GM12878 (cell line): ENCODE results near the gene CHAF1A. TPM values are rescaled to one million over a fixed set of nuclear protein-coding genes. Genes with fewer than 3 reads are reported as not detected.

ENCODE experiments used
- ATAC-seq: fragments of 200-7000 bp; cut with Tn5 transposase; 3 replicates; pipeline ENCODE4 v1.9.1; 2020; ENCODE audit warnings: mild to moderate bottlenecking, moderate library complexity
- BruUV-seq: library from RNA; stranded (reverse); fragments of 400-500 nt; replicated peaks from 2 replicates; lab custom pipeline; 2021; lab: Mats Ljungman, UMichigan
- CTCF ChIA-PET: fragments of 300-600 bp; sonication (Branson Sonifier 250); formaldehyde crosslinking; extraction: SDS; loops from one replicate; lab custom pipeline; 2021; ENCODE audit warnings: inconsistent platforms; lab: Yijun Ruan, JAX
- POLR2A ChIA-PET: fragments of 350-600 bp; formaldehyde crosslinking; extraction: SDS; loops from one replicate; lab custom pipeline; 2021; ENCODE audit warnings: inconsistent platforms; lab: Charles Lee
- RAD21 ChIA-PET: fragments of 300-600 bp; sonication (Branson Sonifier 250); formaldehyde crosslinking; loops from one replicate; lab custom pipeline; 2023; ENCODE audit warnings: antibody characterized with exemption; ENCODE audit not compliant: unreplicated experiment; lab: Charles Lee
- SMC1A ChIA-PET: fragments of 300-600 bp; sonication (Branson Sonifier 250); formaldehyde crosslinking; loops from one replicate; lab custom pipeline; 2023; ENCODE audit not compliant: unreplicated experiment, uncharacterized antibody; lab: Charles Lee
- DNase-seq: peaks from one replicate; pipeline ENCODE4 v3.0.0-alpha.2; 2011; ENCODE audit warnings: low read depth, low spot score
- FAIRE-seq: peaks from 3 replicates; lab custom pipeline; 2011; peaks lifted over from hg19 to GRCh38; lab: Jason Lieb, UNC
- H2AFZ ChIP-seq: 2 replicates; pipeline ENCODE4 v1.6.0; 2011; ENCODE audit warnings: low read depth, low read length, control low read depth; ENCODE audit not compliant: control insufficient read depth
- H3K27ac ChIP-seq: 2 replicates; pipeline ENCODE4 v1.5.1; 2011; ENCODE audit warnings: control low read depth; ENCODE audit not compliant: control insufficient read depth, insufficient read depth
- H3K27me3 ChIP-seq, 2 experiments: replicated peaks in 1 of 2; 2 replicates each; pipeline versions ENCODE4 v1.6.0 to v1.6.1; 2011; ENCODE audit warnings: low read length in 1 of 2; ENCODE audit not compliant: control insufficient read depth in 2 of 2, insufficient read depth in 2 of 2
- H3K36me3 ChIP-seq, 2 experiments: 2 replicates each; pipeline ENCODE4 v1.5.1; 2011; ENCODE audit warnings: low read length in 1 of 2; ENCODE audit not compliant: control insufficient read depth in 2 of 2, insufficient read depth in 2 of 2
- H3K4me1 ChIP-seq: 2 replicates; pipeline ENCODE4 v1.6.1; 2011; ENCODE audit warnings: mild to moderate bottlenecking, low read length, moderate library complexity, mixed read lengths; ENCODE audit not compliant: control insufficient read depth, insufficient read depth
- H3K4me2 ChIP-seq: 2 replicates; pipeline ENCODE4 v1.6.0; 2011; ENCODE audit warnings: control low read depth; ENCODE audit not compliant: control insufficient read depth, insufficient read depth
- H3K4me3 ChIP-seq: fragments of 200-600 bp; sonication (generic); 2 replicates; pipeline ENCODE4 v1.5.1; 2016
- H3K79me2 ChIP-seq: 2 replicates; pipeline ENCODE4 v1.6.0; 2011; ENCODE audit warnings: low read length; ENCODE audit not compliant: control insufficient read depth, insufficient read depth
- H3K9ac ChIP-seq: 2 replicates; pipeline ENCODE4 v1.8.0; 2011; ENCODE audit warnings: low read length, control low read depth, mixed read lengths; ENCODE audit not compliant: control insufficient read depth, insufficient read depth
- H3K9me3 ChIP-seq: replicated peaks from 3 replicates; pipeline ENCODE4 v1.5.1; 2011; ENCODE audit warnings: mild to moderate bottlenecking, low read length; ENCODE audit not compliant: control insufficient read depth, insufficient read depth
- H4K20me1 ChIP-seq: 2 replicates; pipeline ENCODE4 v1.6.0; 2011; ENCODE audit not compliant: control insufficient read depth, insufficient read depth
- ATF7 ChIP-seq: fragments of 450-650 bp; IDR thresholded peaks from 2 replicates; pipeline ENCODE4 v1.6.1; 2016; ENCODE audit warnings: low read depth, mild to moderate bottlenecking
- EGR1 ChIP-seq, 2 experiments: IDR thresholded peaks; 1 replicate in 1 of 2; 2 replicates in 1 of 2; pipeline ENCODE4 v1.6.1; 2011 to 2012; ENCODE audit warnings: low read depth in 2 of 2, low read length in 2 of 2, borderline replicate concordance in 1 of 2, mild to moderate bottlenecking in 1 of 2, moderate library complexity in 1 of 2
- EP300 ChIP-seq, 2 experiments: fragments of 150-350 bp in 1 of 2; IDR thresholded peaks; 2 replicates each; pipeline ENCODE4 v1.6.1; 2011 to 2012; ENCODE audit warnings: low read depth in 2 of 2, low read length in 2 of 2, borderline replicate concordance in 1 of 2, improper control_type of control experiment in 1 of 2, inconsistent platforms in 1 of 2; ENCODE audit not compliant: control insufficient read depth in 1 of 2
- HCFC1 ChIP-seq: fragments of 150-350 bp; IDR thresholded peaks from 2 replicates; pipeline ENCODE4 v1.6.1; 2014; ENCODE audit warnings: low read length
- SIN3A ChIP-seq: IDR thresholded peaks from 2 replicates; pipeline ENCODE4 v1.6.1; 2012; ENCODE audit warnings: low read depth, low read length, improper control_type of control experiment
- SIX5 ChIP-seq: IDR thresholded peaks from 2 replicates; pipeline ENCODE4 v1.6.1; 2011; ENCODE audit warnings: mild to moderate bottlenecking, low read depth, low read length, moderate library complexity; ENCODE audit not compliant: severe bottlenecking
- STAT3 ChIP-seq: IDR thresholded peaks from 2 replicates; pipeline ENCODE4 v1.6.1; 2011; ENCODE audit warnings: low read depth, low read length, improper control_type of control experiment
- ZNF24 ChIP-seq: fragments of 450-650 bp; IDR thresholded peaks from 2 replicates; pipeline ENCODE4 v1.6.1; 2017; ENCODE audit warnings: antibody characterized with exemption, mild to moderate bottlenecking
- WGBS: methylation state at CpG from one replicate; pipeline ENCODE4 v1.1.6; 2016; ENCODE audit warnings: low lambda C conversion rate; ENCODE audit not compliant: insufficient replicate concordance, insufficient coverage; ENCODE audit errors: missing lambda C conversion rate; 5-methylcytosine and 5-hydroxymethylcytosine counted together
- in situ Hi-C: fragments of 300-500 bp; cut with MboI; formaldehyde crosslinking; loops from 9 replicates; pipeline ENCODE4 v1.14.3; 2018; ENCODE audit warnings: mixed read lengths
- intact Hi-C: fragments of 100-400 bp; cut with micrococcal nuclease; formaldehyde crosslinking; loops from one replicate; pipeline ENCODE4 v1.14.2; 2022; ENCODE audit not compliant: unreplicated experiment
- polyA plus RNA-seq, 11 experiments: library from polyadenylated mRNA; depleted of rRNA in 4 of 11; unstranded in 6 of 11; stranded (reverse) in 5 of 11; fragments of >200 nt; fragmentation: Nextera tagmentation in 4 of 11; fragmentation: Illumina TruSeq in 1 of 11; extraction: Ambion mirVana in 4 of 11; extraction: Trizol in 1 of 11; gene quantifications; 1 replicate in 1 of 11; 2 replicates in 10 of 11; pipeline versions ENCODE4 v1.2.1 to v1.2.3, GENCODE V29; 2011 to 2016; ENCODE audit warnings: inconsistent platforms in 2 of 11, missing spikeins in 2 of 11, low read depth in 1 of 11
- total RNA-seq, 4 experiments: library from RNA; depleted of rRNA in 3 of 4; stranded (reverse); fragments of >200 nt in 3 of 4; fragmentation: Illumina TruSeq in 1 of 4; extraction: Trizol in 1 of 4; gene quantifications; 2 replicates each; pipeline versions ENCODE4 v1.2.1 to v1.2.3, GENCODE V29; 2013 to 2021
- TF ChIP-seq, protein P1 (sequence below): fragments of 450-650 bp; IDR thresholded peaks from 2 replicates; pipeline ENCODE4 v1.6.1; 2016; ENCODE audit warnings: mild to moderate bottlenecking, moderate library complexity, borderline replicate concordance
- TF ChIP-seq, protein P2 (sequence below): IDR thresholded peaks from 2 replicates; pipeline ENCODE4 v1.6.1; 2011; ENCODE audit warnings: borderline replicate concordance, low read depth, mild to moderate bottlenecking, moderate library complexity, low read length; ENCODE audit not compliant: insufficient read depth, poor library complexity, severe bottlenecking
- TF ChIP-seq, protein P3 (sequence below): fragments of 450-650 bp; formaldehyde crosslinking; IDR thresholded peaks from 2 replicates; pipeline ENCODE4 v1.4.0; 2022; ENCODE audit warnings: mild to moderate bottlenecking, moderate library complexity
- TF ChIP-seq, protein P4 (sequence below): fragments of 450-650 bp; IDR thresholded peaks from 2 replicates; pipeline ENCODE4 v1.6.1; 2017; ENCODE audit warnings: low read depth, mild to moderate bottlenecking, moderate library complexity

Gene CHAF1A
- total and polyA plus RNA-seq, 10 of the 15 experiments (the other 5 are each of a cell fraction or from before 2014, with no cell fraction given), result 1.3 to 69.1 (median 34.2) TPM

DNA sequence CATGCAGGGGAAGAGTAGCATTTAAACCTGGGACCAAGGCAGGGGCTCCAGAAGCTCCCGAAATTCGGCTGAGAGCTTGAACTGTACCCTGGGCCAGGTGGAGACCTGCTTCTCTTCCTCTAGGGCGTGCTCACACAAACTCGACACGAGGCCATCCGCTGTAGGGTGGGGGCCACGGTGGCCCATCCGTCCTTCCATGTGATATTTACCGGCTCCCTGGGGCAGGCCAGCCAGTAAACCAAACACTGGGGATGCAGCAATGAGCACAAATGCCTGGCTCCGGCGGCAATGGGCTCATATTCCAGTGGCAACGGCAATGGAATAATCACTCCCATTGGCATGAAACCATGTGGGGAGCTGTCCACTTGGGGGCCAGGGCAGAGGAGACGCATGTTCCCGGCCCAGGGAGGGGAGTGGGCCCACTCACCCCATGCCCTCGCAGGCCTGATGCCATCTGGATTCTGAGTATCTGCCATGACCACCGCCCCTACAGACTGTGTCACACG is 12.9 kb upstream of the CHAF1A start:
- H3K4me3 ChIP-seq, result no peak overlapping the region
- H3K9me3 ChIP-seq, result no peaks in the 10 kb centered on the region
- H3K4me2 ChIP-seq, result no peak overlapping the region
- no peak overlapping the region for H3K27ac ChIP-seq
- CTCF ChIA-PET, result interaction anchor here (0.7 kb wide), 1 partner anchor 13 kb away, joined by 5 read pairs; no protein-coding TSS in a partner anchor
- SMC1A ChIA-PET, result no interaction called here
- RAD21 ChIA-PET, result no interaction called here
- WGBS, result 98% methylated on average over 17 of the region's 17 CpGs
- no peak overlapping the region for H3K9ac ChIP-seq
- POLR2A ChIA-PET, result no interaction called here
- peaks cover 16 to 23% of the 10 kb centered on the region in 2 experiments; a peak in 3 of 4 replicates for H3K36me3 ChIP-seq
- intact Hi-C loops, result no loop called here
- peaks cover 5% of the 10 kb centered on the region for H3K4me1 ChIP-seq
- no TSS peak for BruUV-seq
- H4K20me1 ChIP-seq, result peaks cover 15% of the 10 kb centered on the region
- DNase-seq, result no peak
- ATAC-seq, result no peak
- H3K27me3 ChIP-seq, result no peaks in the 10 kb centered on the region
- in situ Hi-C loops, result no loop called here
- no peak for FAIRE-seq
- peaks cover 70% of the 10 kb centered on the region for H3K79me2 ChIP-seq
- H2AFZ ChIP-seq, result no peak overlapping the region
- TF ChIP-seq, protein P1, sequence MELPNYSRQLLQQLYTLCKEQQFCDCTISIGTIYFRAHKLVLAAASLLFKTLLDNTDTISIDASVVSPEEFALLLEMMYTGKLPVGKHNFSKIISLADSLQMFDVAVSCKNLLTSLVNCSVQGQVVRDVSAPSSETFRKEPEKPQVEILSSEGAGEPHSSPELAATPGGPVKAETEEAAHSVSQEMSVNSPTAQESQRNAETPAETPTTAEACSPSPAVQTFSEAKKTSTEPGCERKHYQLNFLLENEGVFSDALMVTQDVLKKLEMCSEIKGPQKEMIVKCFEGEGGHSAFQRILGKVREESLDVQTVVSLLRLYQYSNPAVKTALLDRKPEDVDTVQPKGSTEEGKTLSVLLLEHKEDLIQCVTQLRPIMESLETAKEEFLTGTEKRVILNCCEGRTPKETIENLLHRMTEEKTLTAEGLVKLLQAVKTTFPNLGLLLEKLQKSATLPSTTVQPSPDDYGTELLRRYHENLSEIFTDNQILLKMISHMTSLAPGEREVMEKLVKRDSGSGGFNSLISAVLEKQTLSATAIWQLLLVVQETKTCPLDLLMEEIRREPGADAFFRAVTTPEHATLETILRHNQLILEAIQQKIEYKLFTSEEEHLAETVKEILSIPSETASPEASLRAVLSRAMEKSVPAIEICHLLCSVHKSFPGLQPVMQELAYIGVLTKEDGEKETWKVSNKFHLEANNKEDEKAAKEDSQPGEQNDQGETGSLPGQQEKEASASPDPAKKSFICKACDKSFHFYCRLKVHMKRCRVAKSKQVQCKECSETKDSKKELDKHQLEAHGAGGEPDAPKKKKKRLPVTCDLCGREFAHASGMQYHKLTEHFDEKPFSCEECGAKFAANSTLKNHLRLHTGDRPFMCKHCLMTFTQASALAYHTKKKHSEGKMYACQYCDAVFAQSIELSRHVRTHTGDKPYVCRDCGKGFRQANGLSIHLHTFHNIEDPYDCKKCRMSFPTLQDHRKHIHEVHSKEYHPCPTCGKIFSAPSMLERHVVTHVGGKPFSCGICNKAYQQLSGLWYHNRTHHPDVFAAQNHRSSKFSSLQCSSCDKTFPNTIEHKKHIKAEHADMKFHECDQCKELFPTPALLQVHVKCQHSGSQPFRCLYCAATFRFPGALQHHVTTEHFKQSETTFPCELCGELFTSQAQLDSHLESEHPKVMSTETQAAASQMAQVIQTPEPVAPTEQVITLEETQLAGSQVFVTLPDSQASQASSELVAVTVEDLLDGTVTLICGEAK, result no peak
- TF ChIP-seq, protein P2, sequence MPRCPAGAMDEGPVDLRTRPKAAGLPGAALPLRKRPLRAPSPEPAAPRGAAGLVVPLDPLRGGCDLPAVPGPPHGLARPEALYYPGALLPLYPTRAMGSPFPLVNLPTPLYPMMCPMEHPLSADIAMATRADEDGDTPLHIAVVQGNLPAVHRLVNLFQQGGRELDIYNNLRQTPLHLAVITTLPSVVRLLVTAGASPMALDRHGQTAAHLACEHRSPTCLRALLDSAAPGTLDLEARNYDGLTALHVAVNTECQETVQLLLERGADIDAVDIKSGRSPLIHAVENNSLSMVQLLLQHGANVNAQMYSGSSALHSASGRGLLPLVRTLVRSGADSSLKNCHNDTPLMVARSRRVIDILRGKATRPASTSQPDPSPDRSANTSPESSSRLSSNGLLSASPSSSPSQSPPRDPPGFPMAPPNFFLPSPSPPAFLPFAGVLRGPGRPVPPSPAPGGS, result no peak
- no peak for TF ChIP-seq STAT3
- TF ChIP-seq ZNF24, result no peak
- no peak for TF ChIP-seq ATF7
- no peak for TF ChIP-seq SIN3A
- TF ChIP-seq, protein P3, sequence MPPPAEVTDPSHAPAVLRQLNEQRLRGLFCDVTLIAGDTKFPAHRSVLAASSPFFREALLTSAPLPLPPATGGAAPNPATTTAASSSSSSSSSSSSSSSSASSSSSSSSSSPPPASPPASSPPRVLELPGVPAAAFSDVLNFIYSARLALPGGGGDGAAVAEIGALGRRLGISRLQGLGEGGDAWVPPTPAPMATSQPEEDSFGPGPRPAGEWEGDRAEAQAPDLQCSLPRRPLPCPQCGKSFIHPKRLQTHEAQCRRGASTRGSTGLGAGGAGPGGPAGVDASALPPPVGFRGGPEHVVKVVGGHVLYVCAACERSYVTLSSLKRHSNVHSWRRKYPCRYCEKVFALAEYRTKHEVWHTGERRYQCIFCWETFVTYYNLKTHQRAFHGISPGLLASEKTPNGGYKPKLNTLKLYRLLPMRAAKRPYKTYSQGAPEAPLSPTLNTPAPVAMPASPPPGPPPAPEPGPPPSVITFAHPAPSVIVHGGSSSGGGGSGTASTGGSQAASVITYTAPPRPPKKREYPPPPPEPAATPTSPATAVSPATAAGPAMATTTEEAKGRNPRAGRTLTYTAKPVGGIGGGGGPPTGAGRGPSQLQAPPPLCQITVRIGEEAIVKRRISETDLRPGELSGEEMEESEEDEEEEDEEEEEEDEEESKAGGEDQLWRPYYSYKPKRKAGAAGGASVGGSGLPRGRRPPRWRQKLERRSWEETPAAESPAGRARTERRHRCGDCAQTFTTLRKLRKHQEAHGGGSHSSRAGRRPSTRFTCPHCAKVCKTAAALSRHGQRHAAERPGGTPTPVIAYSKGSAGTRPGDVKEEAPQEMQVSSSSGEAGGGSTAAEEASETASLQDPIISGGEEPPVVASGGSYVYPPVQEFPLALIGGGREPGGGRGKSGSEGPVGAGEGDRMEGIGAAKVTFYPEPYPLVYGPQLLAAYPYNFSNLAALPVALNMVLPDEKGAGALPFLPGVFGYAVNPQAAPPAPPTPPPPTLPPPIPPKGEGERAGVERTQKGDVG (CRISPR knock-in tag), result no peak
- no peak for TF ChIP-seq EP300 (IDR thresholded peaks at IDR 0.05; ENCODE audit: borderline replicate concordance in 1 of 2, control insufficient read depth in 1 of 2, low read depth in 2 of 2, low read length in 2 of 2)
- no peak for TF ChIP-seq SIX5
- no peak for TF ChIP-seq HCFC1
- TF ChIP-seq, protein P4, sequence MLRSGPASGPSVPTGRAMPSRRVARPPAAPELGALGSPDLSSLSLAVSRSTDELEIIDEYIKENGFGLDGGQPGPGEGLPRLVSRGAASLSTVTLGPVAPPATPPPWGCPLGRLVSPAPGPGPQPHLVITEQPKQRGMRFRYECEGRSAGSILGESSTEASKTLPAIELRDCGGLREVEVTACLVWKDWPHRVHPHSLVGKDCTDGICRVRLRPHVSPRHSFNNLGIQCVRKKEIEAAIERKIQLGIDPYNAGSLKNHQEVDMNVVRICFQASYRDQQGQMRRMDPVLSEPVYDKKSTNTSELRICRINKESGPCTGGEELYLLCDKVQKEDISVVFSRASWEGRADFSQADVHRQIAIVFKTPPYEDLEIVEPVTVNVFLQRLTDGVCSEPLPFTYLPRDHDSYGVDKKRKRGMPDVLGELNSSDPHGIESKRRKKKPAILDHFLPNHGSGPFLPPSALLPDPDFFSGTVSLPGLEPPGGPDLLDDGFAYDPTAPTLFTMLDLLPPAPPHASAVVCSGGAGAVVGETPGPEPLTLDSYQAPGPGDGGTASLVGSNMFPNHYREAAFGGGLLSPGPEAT, result no peak
- TF ChIP-seq EGR1 (IDR thresholded peaks at IDR 0.05; ENCODE audit: borderline replicate concordance in 1 of 2, low read depth in 2 of 2, low read length in 2 of 2), result no peak
